Transverse colon (tissue), 4 donors: ENCODE measurements around the gene FGD4. TPM values are rescaled to one million over a fixed set of nuclear protein-coding genes. Genes with fewer than 3 reads are reported as not detected.

ENCODE experiments used
- DNase-seq: peaks from one replicate; pipeline ENCODE4 v3.0.0-alpha.2; 2019
- H3K27ac ChIP-seq, 4 donors: fragments of 200-600 bp; sonication (generic); 2 replicates each; pipeline ENCODE4 v1.5.1; 2016 to 2018; ENCODE audit warnings: inconsistent platforms in 4 of 4
- H3K27me3 ChIP-seq: fragments of 200-600 bp; sonication (generic); 2 replicates; pipeline ENCODE4 v1.5.1; 2017; ENCODE audit warnings: inconsistent platforms
- H3K36me3 ChIP-seq, 4 donors: fragments of 200-600 bp; sonication (generic); 2 replicates each; pipeline ENCODE4 v1.5.1; 2017 to 2019; ENCODE audit warnings: inconsistent platforms in 4 of 4
- H3K4me1 ChIP-seq, 4 donors: fragments of 200-600 bp; sonication (generic); 2 replicates each; pipeline ENCODE4 v1.5.1; 2017 to 2020; ENCODE audit warnings: inconsistent platforms in 4 of 4
- H3K4me3 ChIP-seq, 4 donors: fragments of 200-600 bp; sonication (generic); 1 replicate in 1 of 4; 2 replicates in 3 of 4; pipeline versions ENCODE4 v1.5.1 to v1.6.1; 2017 to 2019; ENCODE audit warnings: inconsistent platforms in 4 of 4
- H3K9me3 ChIP-seq, 2 donors: fragments of 200-600 bp; sonication (generic); 2 replicates each; pipeline ENCODE4 v1.5.1; 2017 to 2019; ENCODE audit warnings: inconsistent platforms in 2 of 2
- CTCF ChIP-seq, 5 experiments: fragments of 200-600 bp in 3 of 5; fragments of 450-650 bp in 2 of 5; sonication (generic) in 3 of 5; IDR thresholded peaks; 1 replicate in 2 of 5; 2 replicates in 3 of 5; pipeline ENCODE4 v1.5.1; 2016 to 2017; ENCODE audit warnings: antibody characterized with exemption in 5 of 5, inconsistent platforms in 3 of 5, mild to moderate bottlenecking in 2 of 5, moderate library complexity in 1 of 5
- EP300 ChIP-seq: sonication (generic); formaldehyde crosslinking; IDR thresholded peaks from one replicate; pipeline ENCODE4 v1.6.1; 2017; ENCODE audit warnings: antibody characterized with exemption, low read depth
- POLR2A ChIP-seq: fragments of 450-650 bp; IDR thresholded peaks from one replicate; pipeline ENCODE4 v1.6.1; 2016; ENCODE audit warnings: antibody characterized with exemption, mild to moderate bottlenecking, moderate library complexity
- POLR2AphosphoS5 ChIP-seq, 3 donors: sonication (generic); formaldehyde crosslinking; IDR thresholded peaks; one replicate each; pipeline ENCODE4 v1.6.1; 2016; ENCODE audit warnings: antibody characterized with exemption in 3 of 3
- WGBS, 2 donors: methylation state at CpG; one replicate each; pipeline ENCODE4 v1.1.5; 2018; ENCODE audit warnings: low coverage in 1 of 2; 5-methylcytosine and 5-hydroxymethylcytosine counted together
- in situ Hi-C, 4 donors: fragments of 200-750 bp; cut with MboI; loops; one replicate each; pipeline versions ENCODE4 v1.15.0 to v1.15.1; 2017; ENCODE audit warnings: low sequenced_read_pairs in 3 of 4, low pct_ligation_motif_present in 1 of 4, low pct_unique_long_range_greater_than_20kb in 1 of 4
- intact Hi-C: fragments of 100-400 bp; cut with DNase I; formaldehyde crosslinking; loops from one replicate; pipeline ENCODE4 v1.15.1; 2023; ENCODE audit warnings: low total_unique reads
- total RNA-seq, 4 donors: library from RNA; depleted of rRNA; stranded (reverse); fragments of >200 nt; gene quantifications; one replicate each; pipeline ENCODE4 v1.1.0, GENCODE V29; 2016

The FGD4 gene
- total RNA-seq, 4 donors from 2014 or later: 80.2 to 132 (median 98.2) TPM

GRCh38 chr12:32460638-32461037, 61.3 kb downstream of the FGD4 start:
- WGBS, 2 donors: 95 to 100% methylated on average over 1 of the region's 1 CpG
- intact Hi-C loops: loop anchor here (10.0 kb wide), 1 partner anchor 194 kb away; no protein-coding TSS in a partner anchor
- no peak overlapping the region for H3K27ac ChIP-seq

GRCh38 chr12:32462908-32463307, 63.5 kb downstream of the FGD4 start:
- TF ChIP-seq CTCF (IDR thresholded peaks at IDR 0.05) (no peak), POLR2AphosphoS5 (IDR thresholded peaks at IDR 0.05) (no peak), POLR2A (no peak), EP300 (no peak)
- no peaks in the 10 kb centered on the region for H3K9me3 ChIP-seq
- no peak overlapping the region for H3K4me3 ChIP-seq
- no peaks in the 10 kb centered on the region for H3K36me3 ChIP-seq
- H3K27ac ChIP-seq: no peak overlapping the region
- H3K27me3 ChIP-seq: no peaks in the 10 kb centered on the region
- WGBS, 2 donors: 92 to 100% methylated on average over 2 of the region's 2 CpGs
- DNase-seq: no peak
- in situ Hi-C loops (loop anchor here in 1 of 4 donors (25.0 kb wide), 1 partner anchor 99 kb away; no protein-coding TSS in a partner anchor), intact Hi-C loops (loop anchor here (10.0 kb wide), 1 partner anchor 192 kb away; no protein-coding TSS in a partner anchor)
- H3K4me1 ChIP-seq: peaks cover 0 to 11% (median 5%) of the 10 kb centered on the region in 4 donors

More at GRCh38 chr12:32460638-32461037, 61.3 kb downstream of the FGD4 start:
- Histone ChIP-seq H3K36me3 (no peaks in the 10 kb centered on the region), H3K27me3 (no peaks in the 10 kb centered on the region), H3K4me3 (no peak overlapping the region), H3K9me3 (no peaks in the 10 kb centered on the region), H3K4me1 (peaks cover 6 to 23% (median 16%) of the 10 kb centered on the region in 4 donors)
- DNase-seq: no peak
- in situ Hi-C loops: loop anchor here in 1 of 4 donors (25.0 kb wide), 1 partner anchor 102 kb away; no protein-coding TSS in a partner anchor
- TF ChIP-seq CTCF (IDR thresholded peaks at IDR 0.05) (no peak), POLR2AphosphoS5 (IDR thresholded peaks at IDR 0.05) (no peak), POLR2A (no peak)

- no peak overlapping the region for H3K4me3 ChIP-seq
- peaks cover 0 to 12% (median 5%) of the 10 kb centered on the region in 4 donors for H3K4me1 ChIP-seq
- H3K9me3 ChIP-seq: no peaks in the 10 kb centered on the region
- H3K36me3 ChIP-seq: no peaks in the 10 kb centered on the region
- WGBS, 2 donors: 67 to 89% methylated on average over 1 of the region's 1 CpG
- no peaks in the 10 kb centered on the region for H3K27me3 ChIP-seq
- no peak overlapping the region for H3K27ac ChIP-seq
- intact Hi-C loops (loop anchor here (10.0 kb wide), 1 partner anchor 189 kb away; no protein-coding TSS in a partner anchor), in situ Hi-C loops (loop anchor here in 1 of 4 donors (25.0 kb wide), 1 partner anchor 96 kb away; no protein-coding TSS in a partner anchor)
- TF ChIP-seq CTCF (IDR thresholded peaks at IDR 0.05) (no peak), POLR2A (no peak), EP300 (no peak), POLR2AphosphoS5 (IDR thresholded peaks at IDR 0.05) (no peak)
- DNase-seq: no peak
These were observed 66.8 kb downstream of the FGD4 start for GRCh38 chr12:32466187-32466586.

- intact Hi-C loops (loop anchor here (10.0 kb wide), 1 partner anchor 188 kb away; no protein-coding TSS in a partner anchor), in situ Hi-C loops (loop anchor here in 1 of 4 donors (25.0 kb wide), 1 partner anchor 95 kb away; no protein-coding TSS in a partner anchor)
- Histone ChIP-seq H3K9me3 (no peaks in the 10 kb centered on the region), H3K27me3 (no peaks in the 10 kb centered on the region), H3K27ac (no peak overlapping the region), H3K36me3 (no peaks in the 10 kb centered on the region), H3K4me1 (peaks cover 0 to 12% (median 5%) of the 10 kb centered on the region in 4 donors), H3K4me3 (no peak overlapping the region)
- no peak for DNase-seq
- WGBS, 2 donors: 34 to 52% methylated on average over 2 of the region's 2 CpGs
- no peak for TF ChIP-seq POLR2A
- no peak for TF ChIP-seq EP300
- TF ChIP-seq CTCF (IDR thresholded peaks at IDR 0.05): no peak
- TF ChIP-seq POLR2AphosphoS5 (IDR thresholded peaks at IDR 0.05): no peak
These were observed 67.8 kb downstream of the FGD4 start for GRCh38 chr12:32466986-32467711.
